Stimulated activated CD4-positive, alpha-beta T cell treated with anti-CD3 and anti-CD28 coated beads, TNF-alpha, amount 100 ng/mL, for 24 hours (primary cell): ENCODE data around the gene IL1RAP.
"Not testable (repeated sequence)": the region's sequence is repeated elsewhere in the genome, so short reads cannot be mapped to it uniquely, and the experiment has no call there.

Experiments
- DNase-seq, 3 experiments: peaks; one replicate each; pipeline ENCODE4 v3.0.0-alpha.2; 2020; ENCODE audit warnings: low read depth in 3 of 3

IL1RAP gene

GRCh38 chr3:190513409-190514370 is at the start of gene IL1RAP:
Gene IL1RAP (plus strand): TSS chr3:190514085. CDS start chr3:190564290, 50,205 bp downstream.
- peak; percentile 63 to 84 (median 78) for DNase-seq

- no peak for DNase-seq
Observed at GRCh38 chr3:190467922-190468321, 46.0 kb upstream of the IL1RAP start.

GRCh38 chr3:190473261-190473660 is 40.6 kb upstream of the IL1RAP start:
- not testable (repeated sequence) for DNase-seq

- DNase-seq, result no peak
Observed at GRCh38 chr3:190481779-190482178, 32.1 kb upstream of the IL1RAP start.

- no peak for DNase-seq
Observed at GRCh38 chr3:190485830-190486532, 27.9 kb upstream of the IL1RAP start.

- no peak for DNase-seq
Observed at GRCh38 chr3:190486533-190486864, 27.4 kb upstream of the IL1RAP start.

- no peak for DNase-seq
Observed at GRCh38 chr3:190486908-190487607, 26.8 kb upstream of the IL1RAP start.

- DNase-seq, result peak in 1 of 3 experiments; percentile 6
Observed at GRCh38 chr3:190491533-190492054, 22.3 kb upstream of the IL1RAP start.

GRCh38 chr3:190492129-190492528 is 21.8 kb upstream of the IL1RAP start:
- no peak for DNase-seq

- no peak for DNase-seq
Observed at GRCh38 chr3:190492966-190493365, 20.9 kb upstream of the IL1RAP start.

GRCh38 chr3:190494907-190495306 is 19.0 kb upstream of the IL1RAP start:
- DNase-seq, result no peak

GRCh38 chr3:190495354-190495753 is 18.5 kb upstream of the IL1RAP start:
- no peak for DNase-seq

GRCh38 chr3:190495796-190496195 is 18.1 kb upstream of the IL1RAP start:
- DNase-seq, result peak in 1 of 3 experiments; percentile 14

GRCh38 chr3:190496859-190497258 is 17.0 kb upstream of the IL1RAP start:
- no peak for DNase-seq

- DNase-seq, result no peak
Observed at GRCh38 chr3:190497811-190498210, 16.1 kb upstream of the IL1RAP start.

- DNase-seq, result no peak
Observed at GRCh38 chr3:190498293-190498692, 15.6 kb upstream of the IL1RAP start.

- no peak for DNase-seq
Observed at GRCh38 chr3:190499122-190499521, 14.8 kb upstream of the IL1RAP start.

GRCh38 chr3:190502946-190503345 is 10.9 kb upstream of the IL1RAP start:
- no peak for DNase-seq

- no peak for DNase-seq
Observed at GRCh38 chr3:190504354-190505125, 9.3 kb upstream of the IL1RAP start.

GRCh38 chr3:190505381-190506003 is 8.4 kb upstream of the IL1RAP start:
- DNase-seq, result no peak

GRCh38 chr3:190506271-190506670 is 7.6 kb upstream of the IL1RAP start:
- no peak for DNase-seq
